Esophagus muscularis mucosa (tissue), 3 donors: ENCODE data around the gene PGP.

Source experiments
- POLR2A ChIP-seq: fragments of 450-650 bp; IDR thresholded peaks from one replicate; pipeline ENCODE4 v1.6.1; 2017; ENCODE audit warnings: antibody characterized with exemption, moderate library complexity, mild to moderate bottlenecking, low read depth
- TF ChIP-seq, protein P1 (sequence below), 3 experiments: fragments of 200-600 bp in 2 of 3; fragments of 450-650 bp in 1 of 3; sonication (generic) in 2 of 3; IDR thresholded peaks; one replicate each; pipeline ENCODE4 v1.5.1; 2017 to 2019; ENCODE audit warnings: antibody characterized with exemption in 3 of 3, mild to moderate bottlenecking in 2 of 3, moderate library complexity in 1 of 3

DNA sequence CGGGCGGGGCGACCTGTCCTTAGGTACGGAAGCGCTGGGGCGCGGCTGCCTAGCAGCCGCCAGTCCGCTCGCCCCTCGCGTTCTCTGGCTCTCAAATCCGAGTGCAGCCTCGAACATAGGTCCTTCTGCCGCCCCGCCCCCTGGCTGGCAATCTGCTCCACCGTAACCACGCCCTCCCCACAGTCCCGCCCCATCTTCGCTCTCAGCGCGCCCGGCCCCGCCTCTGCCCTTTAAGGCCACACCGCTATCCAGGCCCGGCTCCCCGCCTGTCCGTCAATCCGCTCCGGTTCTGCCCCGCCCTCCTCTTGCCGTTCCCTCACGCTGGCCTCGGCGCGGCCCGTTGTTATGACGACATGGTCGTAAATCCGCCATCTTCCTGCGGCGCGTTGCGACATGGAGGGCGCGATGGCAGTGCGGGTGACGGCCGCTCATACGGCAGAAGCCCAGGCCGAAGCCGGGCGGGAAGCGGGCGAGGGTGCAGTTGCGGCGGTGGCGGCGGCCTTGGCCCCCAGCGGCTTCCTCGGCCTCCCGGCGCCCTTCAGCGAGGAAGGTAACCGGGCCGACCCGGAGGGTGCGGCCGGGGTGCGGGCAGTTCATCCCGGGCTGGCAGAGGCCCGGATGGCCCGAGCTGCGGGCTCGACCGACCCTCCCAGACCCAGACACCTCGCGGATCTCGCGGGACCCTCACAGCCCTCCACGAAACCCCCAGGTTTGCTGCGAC, 8.7 kb upstream of the PGP start, which contains the start of gene E4F1:
- peak; percentile 90 for TF ChIP-seq POLR2A
- TF ChIP-seq, protein P1, sequence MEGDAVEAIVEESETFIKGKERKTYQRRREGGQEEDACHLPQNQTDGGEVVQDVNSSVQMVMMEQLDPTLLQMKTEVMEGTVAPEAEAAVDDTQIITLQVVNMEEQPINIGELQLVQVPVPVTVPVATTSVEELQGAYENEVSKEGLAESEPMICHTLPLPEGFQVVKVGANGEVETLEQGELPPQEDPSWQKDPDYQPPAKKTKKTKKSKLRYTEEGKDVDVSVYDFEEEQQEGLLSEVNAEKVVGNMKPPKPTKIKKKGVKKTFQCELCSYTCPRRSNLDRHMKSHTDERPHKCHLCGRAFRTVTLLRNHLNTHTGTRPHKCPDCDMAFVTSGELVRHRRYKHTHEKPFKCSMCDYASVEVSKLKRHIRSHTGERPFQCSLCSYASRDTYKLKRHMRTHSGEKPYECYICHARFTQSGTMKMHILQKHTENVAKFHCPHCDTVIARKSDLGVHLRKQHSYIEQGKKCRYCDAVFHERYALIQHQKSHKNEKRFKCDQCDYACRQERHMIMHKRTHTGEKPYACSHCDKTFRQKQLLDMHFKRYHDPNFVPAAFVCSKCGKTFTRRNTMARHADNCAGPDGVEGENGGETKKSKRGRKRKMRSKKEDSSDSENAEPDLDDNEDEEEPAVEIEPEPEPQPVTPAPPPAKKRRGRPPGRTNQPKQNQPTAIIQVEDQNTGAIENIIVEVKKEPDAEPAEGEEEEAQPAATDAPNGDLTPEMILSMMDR (IDR thresholded peaks at IDR 0.05): peak in 2 of 3 experiments; percentile 5 to 24
